Measurements from ENCODE around the gene RAB5IF.
A peak's percentile ranks its signal among the peaks of the same experiment; 100 is the strongest.
"Not testable (repeated sequence)": the region's sequence is repeated elsewhere in the genome, so short reads cannot be mapped to it uniquely, and the experiment has no call there.

The RAB5IF gene, protein sequence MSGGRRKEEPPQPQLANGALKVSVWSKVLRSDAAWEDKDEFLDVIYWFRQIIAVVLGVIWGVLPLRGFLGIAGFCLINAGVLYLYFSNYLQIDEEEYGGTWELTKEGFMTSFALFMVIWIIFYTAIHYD

DNA sequence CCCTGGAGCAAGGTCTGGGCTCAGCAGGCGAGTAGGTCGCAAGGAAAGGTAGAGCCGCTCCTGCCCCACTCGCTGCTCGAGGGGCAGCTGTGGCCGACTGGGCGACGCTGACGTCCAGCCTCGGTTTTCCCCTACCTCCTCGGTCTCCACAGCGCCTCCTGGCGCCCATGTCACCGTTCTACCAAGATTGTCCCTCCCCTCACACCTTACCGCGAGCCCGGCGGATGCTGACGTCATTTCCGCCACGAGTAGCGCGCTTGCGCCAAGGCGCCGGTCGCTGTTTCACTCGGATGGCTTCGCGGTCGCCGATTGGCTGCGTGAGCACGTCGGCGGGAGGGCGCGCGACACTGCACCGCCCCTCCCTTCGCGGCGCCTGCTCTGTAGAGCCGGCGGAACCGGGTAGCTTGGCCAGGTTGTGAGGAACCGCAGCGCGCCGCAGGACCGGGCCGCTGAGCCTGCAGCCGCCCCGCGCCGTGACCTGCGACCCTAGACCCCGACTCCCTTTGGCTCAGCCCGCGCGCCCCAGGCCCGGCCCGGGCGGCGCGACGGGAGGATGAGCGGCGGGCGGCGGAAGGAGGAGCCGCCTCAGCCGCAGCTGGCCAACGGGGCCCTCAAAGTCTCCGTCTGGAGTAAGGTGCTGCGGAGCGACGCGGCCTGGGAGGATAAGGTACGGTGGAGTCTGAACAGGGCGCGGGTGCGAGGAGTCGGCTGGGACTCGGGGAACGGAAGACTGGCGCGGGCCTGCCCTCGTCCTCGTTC lies at the start of gene RAB5IF:
TSS of gene RAB5IF (plus strand) at position 381 of the 759 bp plus-strand sequence. CDS start at position 554, 173 bp downstream.
- Histone ChIP-seq H3K4me3 (ENCODE audit: low read length) (peak within 1 kb of the TSS; percentile 100), H3K9me3 (ENCODE audit: insufficient read depth, low read depth, low read length) (no peaks in the 10 kb centered on the region), H3K36me3 (ENCODE audit: insufficient read depth, low read depth, low read length) (peaks cover 32% of the 10 kb centered on the region), H3K27ac (ENCODE audit: low read length) (peak within 1 kb of the TSS; percentile 65), H3K9ac (ENCODE audit: low read depth, low read length) (peak within 1 kb of the TSS; percentile 95), H3K27me3 (ENCODE audit: insufficient read depth, low read length) (no peaks in the 10 kb centered on the region), H3K4me1 (ENCODE audit: insufficient read depth, low read length) (peaks cover 3% of the 10 kb centered on the region; the same call in 1 of the 2 replicates)

DNA sequence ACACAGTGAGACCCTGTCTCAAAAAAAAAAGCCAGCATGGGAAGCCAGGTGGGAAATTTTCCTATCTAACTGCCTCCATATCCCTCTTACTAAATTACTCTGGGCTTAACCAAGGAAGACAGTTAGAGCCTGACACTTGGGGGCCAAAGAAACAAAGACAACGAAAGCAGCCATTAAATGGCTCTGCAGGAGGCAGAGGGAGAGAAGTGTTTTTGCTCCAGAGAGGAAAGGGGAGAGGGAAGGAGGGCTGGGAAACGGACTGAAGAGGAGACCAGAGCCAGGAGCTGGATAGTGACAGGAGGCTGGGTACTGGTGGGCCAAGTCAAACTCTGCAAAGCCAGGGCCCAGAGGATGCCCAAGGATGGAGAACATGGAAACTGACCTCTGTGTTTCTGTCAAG lies 42.9 kb upstream of the RAB5IF start:
- Histone ChIP-seq H3K9me3 (ENCODE audit: insufficient read depth, low read depth, low read length) (peaks cover 8% of the 10 kb centered on the region), H3K9ac (ENCODE audit: low read depth, low read length) (peak overlapping the region; percentile 32; the same call in 1 of the 2 replicates), H3K27me3 (ENCODE audit: insufficient read depth, low read length) (no peaks in the 10 kb centered on the region), H3K4me1 (ENCODE audit: insufficient read depth, low read length) (peaks cover 14% of the 10 kb centered on the region; the same call in 1 of the 2 replicates), H3K4me3 (ENCODE audit: low read length) (peak overlapping the region; percentile 48; the same call in 1 of the 2 replicates), H3K27ac (ENCODE audit: low read length) (peak overlapping the region; percentile 48), H3K36me3 (ENCODE audit: insufficient read depth, low read depth, low read length) (no peaks in the 10 kb centered on the region)

DNA sequence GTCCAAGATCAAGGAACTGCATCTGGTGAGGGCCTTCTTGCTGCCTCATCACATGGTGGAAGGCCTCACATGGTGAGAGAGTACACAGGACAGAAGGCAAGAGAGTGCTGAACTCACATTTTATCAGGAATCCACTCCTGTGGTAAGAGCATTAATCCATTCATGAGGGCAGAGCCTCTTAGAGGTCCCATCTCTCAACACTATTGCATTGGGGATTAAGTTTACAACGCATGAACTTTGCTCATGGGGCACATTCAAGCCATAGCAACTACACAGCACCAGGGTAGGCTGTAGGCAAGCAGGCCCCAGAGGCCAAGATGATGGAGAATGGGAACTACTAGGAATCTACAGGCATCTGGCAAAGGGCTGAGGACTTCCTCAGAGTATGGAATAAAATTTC lies 42.2 kb upstream of the RAB5IF start:
- Histone ChIP-seq H3K4me1 (ENCODE audit: insufficient read depth, low read length) (peaks cover 14% of the 10 kb centered on the region; the same call in 1 of the 2 replicates), H3K27me3 (ENCODE audit: insufficient read depth, low read length) (no peaks in the 10 kb centered on the region), H3K4me3 (ENCODE audit: low read length) (peak overlapping the region; percentile 48; the same call in 1 of the 2 replicates), H3K27ac (ENCODE audit: low read length) (peak overlapping the region; percentile 48), H3K36me3 (ENCODE audit: insufficient read depth, low read depth, low read length) (no peaks in the 10 kb centered on the region), H3K9ac (ENCODE audit: low read depth, low read length) (peak overlapping the region; percentile 32; the same call in 1 of the 2 replicates), H3K9me3 (ENCODE audit: insufficient read depth, low read depth, low read length) (peaks cover 8% of the 10 kb centered on the region)

DNA sequence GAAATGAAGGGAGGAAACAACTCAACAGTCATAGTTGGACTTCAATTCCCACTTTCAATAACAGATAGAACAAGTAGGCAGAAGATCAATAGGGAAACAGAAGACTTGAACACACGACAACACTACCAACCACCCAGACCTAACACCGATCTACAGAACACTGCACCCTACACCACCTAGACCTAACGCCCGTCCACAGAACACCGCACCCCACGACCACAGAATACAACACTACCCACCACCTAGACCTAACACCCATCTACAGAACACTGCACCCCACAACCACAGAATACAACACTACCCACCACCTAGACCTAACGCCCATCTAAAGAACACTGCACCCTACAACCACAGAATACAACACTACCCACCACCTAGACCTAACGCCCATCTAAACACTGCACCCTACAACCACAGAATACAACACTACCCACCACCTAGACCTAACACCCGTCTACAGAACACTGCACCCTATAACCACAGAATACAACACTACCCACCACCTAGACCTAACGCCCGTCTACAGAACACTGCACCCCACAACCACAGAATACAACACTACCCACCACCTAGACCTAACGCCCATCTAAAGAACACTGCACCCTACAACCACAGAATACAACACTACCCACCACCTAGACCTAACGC lies 41.4 kb upstream of the RAB5IF start:
- H3K4me3 ChIP-seq (ENCODE audit: low read length); H3K9me3 ChIP-seq (ENCODE audit: insufficient read depth, low read depth, low read length); H3K36me3 ChIP-seq (ENCODE audit: insufficient read depth, low read depth, low read length); H3K27ac ChIP-seq (ENCODE audit: low read length); H3K27me3 ChIP-seq (ENCODE audit: insufficient read depth, low read length); H3K9ac ChIP-seq (ENCODE audit: low read depth, low read length): not testable (repeated sequence)
- H3K4me1 ChIP-seq (ENCODE audit: insufficient read depth, low read length): peaks cover 14% of the 10 kb centered on the region; the same call in 1 of the 2 replicates

DNA sequence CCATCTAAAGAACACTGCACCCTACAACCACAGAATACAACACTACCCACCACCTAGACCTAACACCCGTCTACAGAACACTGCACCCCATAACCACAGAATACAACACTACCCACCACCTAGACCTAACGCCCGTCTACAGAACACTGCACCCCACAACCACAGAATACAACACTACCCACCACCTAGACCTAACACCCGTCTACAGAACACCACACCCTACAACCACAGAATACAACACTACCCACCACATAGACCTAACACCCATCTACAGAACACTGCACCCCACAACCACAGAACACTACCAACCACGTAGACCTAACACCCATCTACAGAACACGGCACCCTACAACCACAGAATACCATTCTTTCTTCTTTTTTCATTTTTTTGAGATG lies 40.9 kb upstream of the RAB5IF start:
- not testable (repeated sequence) for H3K9me3 ChIP-seq (ENCODE audit: insufficient read depth, low read depth, low read length); H3K36me3 ChIP-seq (ENCODE audit: insufficient read depth, low read depth, low read length); H3K27ac ChIP-seq (ENCODE audit: low read length); H3K4me3 ChIP-seq (ENCODE audit: low read length); H3K9ac ChIP-seq (ENCODE audit: low read depth, low read length); H3K27me3 ChIP-seq (ENCODE audit: insufficient read depth, low read length)
- peaks cover 14% of the 10 kb centered on the region; the same call in 1 of the 2 replicates for H3K4me1 ChIP-seq (ENCODE audit: insufficient read depth, low read length)

DNA sequence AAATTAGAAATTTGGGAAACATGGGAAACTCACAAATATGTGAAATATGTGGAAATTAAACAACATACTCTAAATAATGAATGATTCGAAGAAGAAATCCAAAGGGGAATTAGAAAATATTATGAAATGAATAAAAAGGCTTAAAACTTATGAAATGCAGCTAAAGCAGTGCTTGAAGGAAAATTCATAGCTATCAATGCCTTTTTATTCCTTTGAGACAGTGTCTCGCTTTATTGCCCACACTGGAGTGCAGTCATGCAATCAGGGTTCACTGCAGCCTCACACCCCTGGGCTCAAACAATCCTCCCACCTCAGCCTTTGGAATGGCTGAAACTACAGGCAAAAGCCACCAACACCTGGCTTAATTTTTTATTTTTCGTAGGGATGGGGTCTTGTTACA lies 40.1 kb upstream of the RAB5IF start:
- H3K9me3 ChIP-seq (ENCODE audit: insufficient read depth, low read depth, low read length): peaks cover 8% of the 10 kb centered on the region
- no peaks in the 10 kb centered on the region for H3K27me3 ChIP-seq (ENCODE audit: insufficient read depth, low read length)
- H3K4me1 ChIP-seq (ENCODE audit: insufficient read depth, low read length): peaks cover 14% of the 10 kb centered on the region; the same call in 1 of the 2 replicates

DNA sequence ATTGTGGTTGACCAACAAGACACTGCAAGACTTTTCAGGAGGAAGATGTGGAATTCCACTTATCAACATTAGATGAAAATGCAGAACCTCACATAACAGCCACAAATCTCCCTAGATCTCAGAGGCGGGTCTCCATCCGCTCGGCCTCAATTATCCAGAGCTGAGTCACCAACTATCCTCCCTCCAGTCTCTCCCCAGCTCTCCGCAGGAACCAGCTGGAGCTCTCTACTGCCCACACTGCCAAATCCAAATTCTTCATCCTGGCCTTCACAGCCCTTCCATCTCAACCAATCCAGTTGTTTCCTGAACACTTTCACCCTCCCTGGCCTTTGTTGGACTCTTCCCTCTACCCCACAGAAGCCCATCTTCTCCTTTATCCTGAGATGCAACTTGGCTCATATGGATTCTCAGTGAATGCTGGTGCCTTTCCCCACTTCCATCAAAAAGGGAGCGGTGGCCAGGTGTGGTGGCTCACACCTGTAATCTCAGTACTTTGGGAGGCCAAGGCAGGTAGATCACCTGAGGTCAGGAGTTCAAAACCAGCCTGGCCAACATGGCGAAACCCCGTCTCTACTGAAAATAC lies 35.6 kb upstream of the RAB5IF start:
- no peaks in the 10 kb centered on the region for H3K36me3 ChIP-seq (ENCODE audit: insufficient read depth, low read depth, low read length)
- no peaks in the 10 kb centered on the region for H3K27me3 ChIP-seq (ENCODE audit: insufficient read depth, low read length)
- H3K4me1 ChIP-seq (ENCODE audit: insufficient read depth, low read length): peaks cover 22% of the 10 kb centered on the region; the same call in 1 of the 2 replicates
- H3K9me3 ChIP-seq (ENCODE audit: insufficient read depth, low read depth, low read length): peaks cover 7% of the 10 kb centered on the region
- H3K9ac ChIP-seq (ENCODE audit: low read depth, low read length): no peak overlapping the region
- H3K27ac ChIP-seq (ENCODE audit: low read length): no peak overlapping the region
- no peak overlapping the region for H3K4me3 ChIP-seq (ENCODE audit: low read length)

More for the DNA sequence above, 40.1 kb upstream of the RAB5IF start:
- Histone ChIP-seq H3K4me3 (ENCODE audit: low read length) (no peak overlapping the region), H3K27ac (ENCODE audit: low read length) (no peak overlapping the region), H3K9ac (ENCODE audit: low read depth, low read length) (no peak overlapping the region), H3K36me3 (ENCODE audit: insufficient read depth, low read depth, low read length) (no peaks in the 10 kb centered on the region)

DNA sequence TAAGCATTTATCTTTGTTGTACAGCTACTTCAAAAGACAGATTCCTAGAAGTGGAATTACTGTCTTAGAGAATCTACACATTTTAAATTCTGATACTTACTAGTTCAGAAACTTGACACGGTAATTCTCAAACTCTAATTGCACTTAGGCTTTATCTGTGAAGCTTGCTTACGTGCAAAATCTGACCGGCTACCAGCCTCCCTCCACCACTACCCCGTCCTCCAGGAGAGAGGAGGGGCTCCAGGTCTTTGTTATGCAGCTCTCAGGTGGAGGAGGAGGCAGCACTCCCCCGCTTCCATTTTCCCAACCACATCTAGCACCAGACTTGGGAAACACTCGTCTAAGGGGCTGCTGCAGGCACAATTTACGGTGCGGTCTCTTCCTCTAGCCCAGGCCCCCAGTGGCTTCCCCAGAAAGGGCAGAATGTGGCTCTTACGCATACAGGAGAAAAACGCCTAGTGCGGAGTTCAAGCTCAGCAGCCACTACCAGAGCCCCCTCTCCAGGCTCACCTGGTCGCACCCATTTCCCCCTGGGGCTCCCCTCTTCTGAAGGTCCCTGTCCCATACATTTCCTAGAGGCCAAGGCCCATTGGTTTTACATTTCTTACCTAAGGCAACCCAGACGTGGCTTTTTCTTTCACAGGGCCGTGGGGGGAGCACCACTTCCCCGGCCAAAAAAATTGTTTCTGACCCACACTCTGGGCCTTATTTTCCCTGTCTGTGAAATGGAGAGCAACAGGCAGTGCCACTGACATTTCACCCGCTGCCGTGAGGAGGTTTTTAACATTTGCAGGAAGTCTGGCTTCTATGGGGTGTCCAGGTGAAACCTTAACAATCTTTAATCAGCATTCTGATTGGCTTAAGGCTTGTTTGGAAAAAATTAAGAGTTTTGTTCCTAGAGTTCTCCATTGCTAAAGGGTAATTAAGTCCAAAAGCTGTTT lies 33.7 kb upstream of the RAB5IF start:
- no peaks in the 10 kb centered on the region; the same call in none of the 2 replicates for H3K36me3 ChIP-seq (ENCODE audit: insufficient read depth, low read depth, low read length)
- H3K4me3 ChIP-seq (ENCODE audit: low read length): peak overlapping the region; percentile 72
- H3K9me3 ChIP-seq (ENCODE audit: insufficient read depth, low read depth, low read length): no peaks in the 10 kb centered on the region
- peak overlapping the region; percentile 79 for H3K9ac ChIP-seq (ENCODE audit: low read depth, low read length)
- no peaks in the 10 kb centered on the region for H3K27me3 ChIP-seq (ENCODE audit: insufficient read depth, low read length)
- peak overlapping the region; percentile 96 for H3K27ac ChIP-seq (ENCODE audit: low read length)
- H3K4me1 ChIP-seq (ENCODE audit: insufficient read depth, low read length): peaks cover 28% of the 10 kb centered on the region; the same call in 1 of the 2 replicates

DNA sequence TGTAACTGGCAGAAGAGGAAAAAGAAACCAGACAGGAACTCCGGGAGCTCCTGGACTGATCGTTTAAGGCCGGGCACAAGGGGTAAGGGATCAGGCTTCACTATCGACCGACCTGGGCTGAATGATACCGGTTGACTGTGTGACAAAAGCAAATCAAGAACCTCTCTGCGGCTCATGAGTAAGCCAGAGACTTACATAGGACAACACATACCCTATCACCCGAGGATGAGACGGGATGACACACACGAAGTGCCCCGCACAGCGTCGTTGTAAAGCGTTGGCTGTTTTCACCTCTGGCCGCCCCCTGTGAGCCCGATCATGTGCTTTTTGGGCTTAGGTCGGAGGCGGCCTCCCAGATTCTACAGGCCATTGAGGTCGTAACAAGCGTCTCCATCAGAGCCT lies 32.9 kb upstream of the RAB5IF start:
- peak overlapping the region; percentile 79 for H3K9ac ChIP-seq (ENCODE audit: low read depth, low read length)
- H3K27me3 ChIP-seq (ENCODE audit: insufficient read depth, low read length): no peaks in the 10 kb centered on the region
- H3K4me1 ChIP-seq (ENCODE audit: insufficient read depth, low read length): peaks cover 28% of the 10 kb centered on the region; the same call in 1 of the 2 replicates
- peak overlapping the region; percentile 72 for H3K4me3 ChIP-seq (ENCODE audit: low read length)
- no peaks in the 10 kb centered on the region; the same call in none of the 2 replicates for H3K36me3 ChIP-seq (ENCODE audit: insufficient read depth, low read depth, low read length)
- no peaks in the 10 kb centered on the region for H3K9me3 ChIP-seq (ENCODE audit: insufficient read depth, low read depth, low read length)
- H3K27ac ChIP-seq (ENCODE audit: low read length): peak overlapping the region; percentile 96

DNA sequence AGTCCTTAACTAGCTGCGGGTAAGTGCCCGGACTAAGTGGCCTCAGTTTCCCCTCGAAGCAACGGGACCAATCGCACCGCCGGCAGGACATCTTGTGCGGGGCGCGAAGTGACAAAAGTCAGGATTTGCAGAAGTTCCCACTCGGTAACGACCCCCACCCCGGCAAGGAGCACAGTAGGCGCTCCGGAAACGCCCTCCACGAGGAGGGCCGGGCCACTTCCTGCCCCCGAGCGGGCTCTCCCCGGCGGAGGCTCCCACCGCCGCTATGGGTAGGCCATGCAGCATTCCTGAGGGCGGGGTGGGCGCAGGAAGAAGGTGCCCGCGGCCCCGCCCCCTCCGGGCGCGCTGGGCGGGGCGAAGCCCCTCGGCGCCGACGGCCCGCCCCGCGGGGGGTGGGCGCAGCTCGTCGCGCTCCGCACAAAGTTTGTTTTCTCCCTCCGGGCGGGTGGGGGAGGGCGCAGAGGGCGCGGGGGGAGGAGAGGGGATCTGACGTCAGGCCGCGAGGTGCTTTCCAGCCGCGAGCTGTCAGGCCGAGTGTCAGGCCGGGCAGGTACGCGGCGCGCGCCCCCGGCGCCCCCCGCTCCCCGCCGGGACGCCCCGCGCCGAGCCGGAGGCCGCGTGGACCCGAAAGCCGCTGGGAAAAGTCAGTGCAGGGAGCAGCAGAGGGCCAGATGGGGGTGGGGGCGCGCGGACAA lies 32.3 kb upstream of the RAB5IF start, which contains the start of gene TGIF2:
TSS of gene TGIF2 (plus strand) at position 495 of the 695 bp plus-strand sequence. CDS start 5,178 bp downstream, outside the sequence.
- Histone ChIP-seq H3K9ac (ENCODE audit: low read depth, low read length) (peak within 1 kb of the TSS; percentile 91), H3K4me3 (ENCODE audit: low read length) (peak within 1 kb of the TSS; percentile 87), H3K36me3 (ENCODE audit: insufficient read depth, low read depth, low read length) (no peaks in the 10 kb centered on the region; the same call in none of the 2 replicates), H3K4me1 (ENCODE audit: insufficient read depth, low read length) (peaks cover 28% of the 10 kb centered on the region; the same call in 1 of the 2 replicates), H3K27me3 (ENCODE audit: insufficient read depth, low read length) (no peaks in the 10 kb centered on the region), H3K9me3 (ENCODE audit: insufficient read depth, low read depth, low read length) (no peaks in the 10 kb centered on the region), H3K27ac (ENCODE audit: low read length) (peak within 1 kb of the TSS; percentile 96)
